H1 (cell line): Measurements from ENCODE around the gene CHFR. TPM values are rescaled to one million over a fixed set of nuclear protein-coding genes. Genes with fewer than 3 reads are reported as not detected.

Experiments used
- CTCF ChIA-PET: fragments of 300-600 bp; sonication (Branson Sonifier 250); formaldehyde crosslinking; loops from one replicate; lab custom pipeline; 2021; ENCODE audit not compliant: partially characterized antibody; lab: Charles Lee
- POLR2A ChIA-PET: fragments of 300-600 bp; sonication (Branson Sonifier 250); formaldehyde crosslinking; loops from one replicate; lab custom pipeline; 2021; ENCODE audit warnings: inconsistent platforms; ENCODE audit not compliant: partially characterized antibody; lab: Charles Lee
- DNase-seq, 2 experiments: peaks; one replicate each; pipeline versions ENCODE4 v3.0.0 to v3.0.0-alpha.2; 2010 to 2022; ENCODE audit warnings: low spot score in 2 of 2, low read depth in 1 of 2, mixed read lengths in 1 of 2
- FAIRE-seq: peaks from 2 replicates; lab custom pipeline; 2011; peaks lifted over from hg19 to GRCh38; lab: Jason Lieb, UNC
- H2AFZ ChIP-seq: 2 replicates; pipeline ENCODE4 v1.8.1; 2012; ENCODE audit warnings: low read length, inconsistent platforms
- H2AK5ac ChIP-seq: 2 replicates; pipeline ENCODE4 v1.6.1; 2013; ENCODE audit warnings: low read depth, low read length
- H2BK120ac ChIP-seq: replicated peaks from 2 replicates; pipeline ENCODE3; 2013; ENCODE audit warnings: low read depth, low read length, inconsistent platforms
- H2BK12ac ChIP-seq: 2 replicates; pipeline ENCODE4 v1.6.1; 2013; ENCODE audit warnings: low read depth, low read length
- H2BK15ac ChIP-seq: 2 replicates; pipeline ENCODE4 v1.6.1; 2013; ENCODE audit warnings: low read length
- H2BK20ac ChIP-seq: 2 replicates; pipeline ENCODE4 v1.6.1; 2013; ENCODE audit warnings: low read length
- H2BK5ac ChIP-seq: 2 replicates; pipeline ENCODE4 v1.6.1; 2013; ENCODE audit warnings: low read depth, low read length
- H3K14ac ChIP-seq: 2 replicates; pipeline ENCODE4 v1.6.1; 2013; ENCODE audit warnings: inconsistent platforms; ENCODE audit not compliant: insufficient read length
- H3K18ac ChIP-seq: 2 replicates; pipeline ENCODE4 v1.6.1; 2013; ENCODE audit warnings: low read length; ENCODE audit errors: extremely low read depth
- H3K23ac ChIP-seq: 2 replicates; pipeline ENCODE4 v1.6.1; 2013; ENCODE audit warnings: inconsistent platforms; ENCODE audit not compliant: insufficient read length
- H3K23me2 ChIP-seq: 2 replicates; pipeline ENCODE4 v1.6.1; 2013; ENCODE audit warnings: low read depth, low read length
- H3K27ac ChIP-seq: 2 replicates; pipeline ENCODE4 v1.6.1; 2011; ENCODE audit warnings: low read depth, low read length, inconsistent platforms
- H3K27me3 ChIP-seq, 4 experiments: replicated peaks in 1 of 4; 1 replicate in 1 of 4; 2 replicates in 3 of 4; pipeline versions ENCODE4 v1.6.1 to v1.8.1; 2011 to 2013; ENCODE audit warnings: low read length in 3 of 4, mild to moderate bottlenecking in 3 of 4, inconsistent platforms in 2 of 4, mixed read lengths in 2 of 4, moderate library complexity in 1 of 4; ENCODE audit not compliant: control insufficient read depth in 3 of 4, insufficient read depth in 3 of 4; ENCODE audit errors: extremely low read depth in 1 of 4
- H3K36me3 ChIP-seq, 4 experiments: 2 replicates each; pipeline versions ENCODE4 v1.6.1 to v1.8.1; 2011 to 2013; ENCODE audit warnings: mild to moderate bottlenecking in 4 of 4, low read length in 3 of 4, moderate library complexity in 2 of 4, control low read depth in 1 of 4, inconsistent platforms in 1 of 4; ENCODE audit not compliant: insufficient read depth in 4 of 4, control insufficient read depth in 2 of 4
- H3K4ac ChIP-seq: replicated peaks from 2 replicates; pipeline ENCODE3; 2013; ENCODE audit warnings: low read length, low read depth, mixed read lengths, inconsistent platforms; ENCODE audit not compliant: insufficient read length
- H3K4me1 ChIP-seq, 4 experiments: replicated peaks in 1 of 4; 1 replicate in 1 of 4; 2 replicates in 3 of 4; pipeline versions ENCODE4 v1.6.1 to v1.8.1; 2011 to 2013; ENCODE audit warnings: low read length in 3 of 4, inconsistent platforms in 2 of 4, mixed read lengths in 1 of 4; ENCODE audit not compliant: insufficient read depth in 4 of 4, control insufficient read depth in 3 of 4
- H3K4me2 ChIP-seq, 2 experiments: 2 replicates each; pipeline versions ENCODE4 v1.6.1 to v1.8.1; 2011 to 2013; ENCODE audit warnings: low read depth in 2 of 2, low read length in 2 of 2, control low read depth in 1 of 2, inconsistent platforms in 1 of 2, mild to moderate bottlenecking in 1 of 2; ENCODE audit not compliant: insufficient read depth in 1 of 2
- H3K4me3 ChIP-seq, 4 experiments: fragments of 200-600, 300-600 bp in 1 of 4; sonication (generic), shearing (Covaris generic), sonication (Bioruptor Twin) in 1 of 4; 2 replicates each; pipeline versions ENCODE4 v1.5.1 to v1.8.1; 2011 to 2016; ENCODE audit warnings: low read length in 4 of 4, low read depth in 3 of 4, control low read depth in 2 of 4, inconsistent platforms in 2 of 4, mild to moderate bottlenecking in 2 of 4, mixed read lengths in 1 of 4, moderate library complexity in 1 of 4; ENCODE audit not compliant: insufficient read depth in 2 of 4; ENCODE audit errors: extremely low read depth in 1 of 4
- H3K56ac ChIP-seq: replicated peaks from 2 replicates; pipeline ENCODE3; 2013; ENCODE audit warnings: low read depth, mild to moderate bottlenecking, mixed read lengths, low read length, inconsistent platforms; ENCODE audit not compliant: insufficient read length
- H3K79me1 ChIP-seq: 2 replicates; pipeline ENCODE4 v1.6.1; 2013; ENCODE audit warnings: low read depth, low read length, control low read depth
- H3K79me2 ChIP-seq, 2 experiments: 2 replicates each; pipeline versions ENCODE4 v1.6.1 to v1.8.1; 2012 to 2013; ENCODE audit warnings: low read length in 2 of 2, mild to moderate bottlenecking in 2 of 2, inconsistent platforms in 1 of 2; ENCODE audit not compliant: insufficient read depth in 2 of 2, control insufficient read depth in 1 of 2
- H3K9ac ChIP-seq, 4 experiments: replicated peaks in 1 of 4; 1 replicate in 1 of 4; 2 replicates in 3 of 4; pipeline versions ENCODE4 v1.6.1 to v1.8.1; 2011 to 2013; ENCODE audit warnings: low read depth in 3 of 4, low read length in 3 of 4, control low read depth in 2 of 4, mild to moderate bottlenecking in 2 of 4, moderate library complexity in 2 of 4, inconsistent platforms in 1 of 4; ENCODE audit errors: extremely low read depth in 1 of 4
- H3K9me3 ChIP-seq, 2 experiments: 2 replicates each; pipeline versions ENCODE4 v1.6.1 to v1.8.1; 2012 to 2013; ENCODE audit warnings: mild to moderate bottlenecking in 2 of 2, moderate library complexity in 2 of 2, control low read depth in 1 of 2, inconsistent platforms in 1 of 2, low read depth in 1 of 2, low read length in 1 of 2, mixed read lengths in 1 of 2; ENCODE audit not compliant: insufficient read depth in 2 of 2
- H4K20me1 ChIP-seq, 2 experiments: replicated peaks in 1 of 2; 2 replicates each; pipeline versions ENCODE3 to v1.8.1; 2011 to 2013; ENCODE audit warnings: inconsistent platforms in 2 of 2, low read length in 2 of 2, mild to moderate bottlenecking in 1 of 2; ENCODE audit not compliant: insufficient read depth in 2 of 2, control insufficient read depth in 1 of 2
- H4K5ac ChIP-seq: 2 replicates; pipeline ENCODE4 v1.6.1; 2013; ENCODE audit warnings: low read length, low read depth, mixed read lengths, inconsistent platforms; ENCODE audit not compliant: insufficient read length
- H4K8ac ChIP-seq: 2 replicates; pipeline ENCODE4 v1.8.0; 2013; ENCODE audit warnings: mild to moderate bottlenecking, moderate library complexity, low read length, inconsistent platforms; ENCODE audit not compliant: insufficient read depth; ENCODE audit errors: extremely low read depth
- H4K91ac ChIP-seq: replicated peaks from 2 replicates; pipeline ENCODE3; 2013; ENCODE audit warnings: low read length, mixed read lengths, inconsistent platforms; ENCODE audit not compliant: insufficient read length
- ATF2 ChIP-seq: IDR thresholded peaks from 2 replicates; pipeline ENCODE4 v1.6.1; 2012; ENCODE audit warnings: low read length, inconsistent platforms
- ATF3 ChIP-seq: IDR thresholded peaks from 2 replicates; pipeline ENCODE4 v1.6.1; 2011; ENCODE audit warnings: low read depth, mild to moderate bottlenecking, low read length; ENCODE audit not compliant: insufficient read depth
- BCL11A ChIP-seq, 2 experiments: IDR thresholded peaks; one replicate each; pipeline ENCODE4 v1.6.1; 2011; ENCODE audit warnings: low read depth in 2 of 2, low read length in 2 of 2, mild to moderate bottlenecking in 2 of 2
- CREB1 ChIP-seq: IDR thresholded peaks from 2 replicates; pipeline ENCODE4 v1.6.1; 2012; ENCODE audit warnings: inconsistent platforms
- KDM4A ChIP-seq: IDR thresholded peaks from one replicate; pipeline ENCODE4 v1.7.1; 2012; ENCODE audit warnings: low read depth, mild to moderate bottlenecking, moderate library complexity, low read length, inconsistent platforms; ENCODE audit not compliant: severe bottlenecking
- NANOG ChIP-seq: IDR thresholded peaks from 2 replicates; pipeline ENCODE4 v1.6.1; 2011; ENCODE audit warnings: low read length, low read depth, mild to moderate bottlenecking, inconsistent platforms; ENCODE audit not compliant: insufficient read depth, poor library complexity, severe bottlenecking
- NRF1 ChIP-seq: IDR thresholded peaks from 2 replicates; pipeline ENCODE4 v1.6.1; 2011; ENCODE audit warnings: mild to moderate bottlenecking, low read depth, low read length, improper control_type of control experiment
- RAD21 ChIP-seq, 2 experiments: IDR thresholded peaks in 1 of 2; conservative IDR thresholded peaks in 1 of 2; 2 replicates each; pipeline ENCODE4 v1.6.1; 2011; ENCODE audit warnings: low read depth in 2 of 2, low read length in 2 of 2, improper control_type of control experiment in 1 of 2, inconsistent platforms in 1 of 2, mild to moderate bottlenecking in 1 of 2, moderate library complexity in 1 of 2
- RXRA ChIP-seq: IDR thresholded peaks from 2 replicates; pipeline ENCODE4 v1.6.1; 2011; ENCODE audit warnings: low read depth, mild to moderate bottlenecking, low read length, moderate library complexity; ENCODE audit not compliant: insufficient read depth
- SIX5 ChIP-seq: IDR thresholded peaks from 2 replicates; pipeline ENCODE4 v1.6.1; 2011; ENCODE audit warnings: mild to moderate bottlenecking, low read depth, low read length
- TAF1 ChIP-seq: IDR thresholded peaks from 2 replicates; pipeline ENCODE4 v1.6.1; 2011; ENCODE audit warnings: mild to moderate bottlenecking, low read depth, low read length
- WGBS, 2 experiments: shearing (Covaris generic) in 1 of 2; methylation state at CpG; one replicate each; pipeline versions ENCODE4 v1.1.6 to v1.1.7; 2013 to 2015; ENCODE audit warnings: low lambda C conversion rate in 2 of 2, mixed read lengths in 2 of 2, inconsistent platforms in 1 of 2, low coverage in 1 of 2, missing lambda C conversion rate in 1 of 2; ENCODE audit not compliant: insufficient replicate concordance in 2 of 2, insufficient coverage in 1 of 2, insufficient read length in 1 of 2; ENCODE audit errors: extremely low coverage in 1 of 2, missing lambda C conversion rate in 1 of 2; 5-methylcytosine and 5-hydroxymethylcytosine counted together
- polyA plus RNA-seq, 7 experiments: library from polyadenylated mRNA; depleted of rRNA in 3 of 7; stranded (reverse) in 5 of 7; unstranded in 2 of 7; fragments of >200 nt in 5 of 7; fragments of 200-250 nt in 2 of 7; gene quantifications; 1 replicate in 5 of 7; 2 replicates in 1 of 7; 4 replicates in 1 of 7; pipeline versions ENCODE4 v1.2.1 to v1.2.3, GENCODE V29; 2011 to 2013; ENCODE audit warnings: missing spikeins in 2 of 7, mixed read lengths in 2 of 7
- total RNA-seq: library from RNA; stranded (reverse); fragmentation: NEBNext Ultra II Directional; extraction: Animal tissue kit (Norgen Biotek cat#: 25700); gene quantifications from 2 replicates; pipeline ENCODE4 v1.2.1, GENCODE V29; 2021

The CHFR gene
- total and polyA plus RNA-seq, 2 of the 8 experiments (the other 6 are each of a cell fraction or from before 2014, with no cell fraction given): 31.4 to 44.6 TPM

GRCh38 chr12:132825861-132826260 lies 61.5 kb downstream of the CHFR start:
- no peak overlapping the region for H2AFZ ChIP-seq
- no peak overlapping the region for H3K4me2 ChIP-seq
- H4K20me1 ChIP-seq: peaks cover 0 to 16% of the 10 kb centered on the region in 2 experiments
- no peak overlapping the region for H3K18ac ChIP-seq
- no peak overlapping the region for H4K8ac ChIP-seq
- no peak overlapping the region for H4K91ac ChIP-seq
- ChIA-PET CTCF (interaction anchor here (1.1 kb wide), 1 partner anchor 12 kb away, joined by 5 read pairs; no protein-coding TSS in a partner anchor), POLR2A (interaction anchor here (1.8 kb wide), 1 partner anchor 25 kb away, joined by 3 read pairs; no protein-coding TSS in a partner anchor)
- DNase-seq: no peak
- no peak for FAIRE-seq
- H3K4ac ChIP-seq: no peak overlapping the region
- no peak overlapping the region for H2BK5ac ChIP-seq
- H2BK15ac ChIP-seq: no peak overlapping the region
- WGBS, 2 experiments: 97% methylated on average over 15 of the region's 16 CpGs; no CpG with 5 or more reads in 1 of the 2 experiments
- no peak overlapping the region for H3K14ac ChIP-seq
- H2BK120ac ChIP-seq: no peak overlapping the region
- no peaks in the 10 kb centered on the region for H3K9me3 ChIP-seq
- H3K9ac ChIP-seq: no peak overlapping the region
- no peak overlapping the region for H2BK20ac ChIP-seq
- peaks cover 0 to 9% (median under 1%) of the 10 kb centered on the region in 4 experiments; a peak in 1 of 7 replicates for H3K4me1 ChIP-seq
- peaks cover 0 to 43% of the 10 kb centered on the region in 2 experiments; a peak in 3 of 4 replicates for H3K79me2 ChIP-seq
- H3K23me2 ChIP-seq: peaks cover 7% of the 10 kb centered on the region; the same call in 1 of the 2 replicates
- no peak overlapping the region for H3K4me3 ChIP-seq
- no peak overlapping the region for H3K23ac ChIP-seq
- H3K79me1 ChIP-seq: peaks cover 11% of the 10 kb centered on the region
- no peak overlapping the region for H2BK12ac ChIP-seq
- peaks cover 4 to 18% (median 6%) of the 10 kb centered on the region in 4 experiments; a peak in 6 of 8 replicates for H3K36me3 ChIP-seq
- H4K5ac ChIP-seq: no peak overlapping the region
- no peak overlapping the region for H3K27ac ChIP-seq
- H3K27me3 ChIP-seq: no peaks in the 10 kb centered on the region
- no peak overlapping the region for H3K56ac ChIP-seq
- no peak overlapping the region for H2AK5ac ChIP-seq
- TF ChIP-seq NRF1 (no peak), SIX5 (no peak), RXRA (no peak), KDM4A (no peak), RAD21 (IDR thresholded peaks at IDR 0.05 in 1 of 2, conservative IDR thresholded peaks at IDR 0.05 in 1 of 2; ENCODE audit: low read depth in 2 of 2, low read length in 2 of 2) (no peak), TAF1 (no peak), BCL11A (IDR thresholded peaks at IDR 0.05; ENCODE audit: low read depth in 2 of 2, low read length in 2 of 2) (no peak), NANOG (no peak), ATF3 (no peak), CREB1 (no peak), ATF2 (no peak)
